Measurements from ENCODE around the gene SIGLEC8.
"Not testable (repeated sequence)": the region's sequence is repeated elsewhere in the genome, so short reads cannot be mapped to it uniquely, and the experiment has no call there.

The SIGLEC8 gene

DNA sequence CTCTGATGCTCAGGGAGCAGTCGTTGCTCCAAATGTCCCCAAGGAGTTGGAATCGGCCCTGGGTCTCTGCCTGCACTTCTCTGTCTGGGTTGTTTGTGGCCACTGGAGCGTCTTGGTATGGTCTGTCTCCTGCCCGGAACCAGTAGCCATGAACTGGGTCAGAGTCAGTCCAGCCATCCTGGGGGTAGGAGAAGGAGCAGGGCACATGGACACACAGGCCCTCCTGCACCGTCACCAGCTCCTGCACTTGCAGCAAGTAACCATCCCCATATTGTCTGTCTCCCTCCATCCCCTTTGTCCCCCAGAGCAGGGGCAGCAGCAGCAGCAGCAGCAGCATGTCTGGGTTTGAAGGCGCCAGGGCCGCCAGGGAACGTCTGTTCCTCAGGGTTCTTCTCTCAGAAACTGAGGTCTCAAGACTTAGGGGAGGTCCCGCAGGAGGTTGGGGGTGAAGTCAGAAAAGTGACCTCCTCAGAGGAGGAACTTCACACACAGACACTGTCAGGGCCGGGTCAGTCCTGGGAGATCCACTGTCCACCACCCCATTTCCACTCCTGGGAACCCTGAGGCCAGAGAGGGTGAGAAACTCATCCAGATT, at the start of gene SIGLEC8:
Gene SIGLEC8, minus strand, starts transcription at position 404 of the 595 bp plus-strand sequence. Its CDS starts 67 bp downstream, at position 337.
- peak in 2 of 14 donors; percentile 8 to 9 for DNase-seq

DNA sequence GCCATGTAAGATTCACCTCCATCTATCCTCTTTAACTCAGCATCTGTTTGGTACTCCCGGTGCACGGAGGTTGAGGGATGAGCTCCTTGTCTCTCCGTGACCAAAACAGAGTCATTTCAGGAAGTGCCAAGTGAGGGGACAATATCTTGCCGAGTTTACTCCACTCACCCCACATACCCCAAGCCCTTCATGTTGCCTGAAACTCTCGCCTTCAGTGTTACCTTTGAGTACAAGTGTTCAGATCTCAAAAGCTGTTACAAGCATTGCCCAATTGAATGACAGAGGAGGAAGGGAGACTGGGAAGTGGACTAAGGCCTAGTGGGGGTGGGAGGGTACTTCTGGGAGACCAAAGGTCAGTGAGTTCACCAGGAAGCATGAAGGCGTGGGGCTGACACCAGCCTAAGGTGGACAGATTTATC, 49.4 kb upstream of the SIGLEC8 start:
- no peak for DNase-seq

DNA sequence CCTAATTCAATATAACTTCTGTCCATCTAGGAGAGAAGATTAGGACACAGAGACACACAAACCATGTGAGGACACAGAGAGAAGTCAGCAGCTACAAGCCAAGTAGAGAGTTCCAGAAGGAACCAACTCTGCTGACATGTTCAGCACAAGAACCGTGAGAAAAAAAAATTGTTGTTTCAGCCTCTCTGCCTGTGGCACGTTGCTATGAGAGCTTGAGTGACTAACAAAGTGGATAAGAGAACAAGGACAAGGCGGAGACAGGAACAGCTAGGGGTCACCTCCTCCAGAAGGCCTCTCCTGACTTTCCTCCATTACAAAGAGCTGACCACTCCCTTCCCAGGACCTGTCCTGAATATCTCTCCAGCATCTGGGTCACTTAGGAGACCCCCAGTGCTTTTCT, 48.9 kb upstream of the SIGLEC8 start:
- DNase-seq = no peak

DNA sequence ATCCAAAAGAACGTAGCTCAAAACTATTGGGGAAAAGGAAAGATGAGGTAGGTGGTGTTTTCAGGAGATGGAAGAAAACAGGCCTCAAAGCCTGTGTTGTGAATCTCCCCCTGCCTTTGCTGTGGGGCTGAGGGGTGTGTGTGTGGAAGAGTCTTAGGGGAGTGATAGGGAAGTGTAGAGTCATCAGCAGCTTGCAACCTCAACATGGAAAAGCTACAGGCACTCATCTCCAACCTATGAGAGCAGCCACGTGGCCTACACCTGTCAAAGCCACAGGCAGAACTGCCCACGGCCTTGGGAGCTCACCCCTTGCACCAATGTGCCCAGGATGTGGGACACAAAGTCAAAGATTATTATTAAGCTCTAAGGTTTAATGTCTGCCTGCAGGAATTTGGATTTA, 47.6 kb upstream of the SIGLEC8 start:
- DNase-seq = no peak

DNA sequence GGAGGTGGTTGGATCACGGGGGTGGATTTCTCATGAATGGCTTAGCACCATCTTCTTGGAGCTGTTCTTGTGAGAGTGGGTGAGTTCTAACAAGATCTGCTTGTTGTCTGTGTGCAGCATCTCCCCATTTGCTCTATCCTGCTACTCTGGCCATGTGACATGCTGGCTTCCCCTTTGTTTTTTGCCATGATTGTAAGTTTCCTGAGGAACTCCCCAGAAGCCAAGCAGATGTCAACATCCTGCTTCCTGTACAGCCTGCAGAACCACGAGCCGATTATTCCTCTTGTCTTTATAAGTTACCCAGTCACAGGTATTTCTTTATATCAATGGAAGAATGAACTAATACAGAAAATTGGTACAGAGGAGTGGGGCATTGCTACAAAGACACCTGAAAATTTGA, 45.6 kb upstream of the SIGLEC8 start:
- DNase-seq = no peak

DNA sequence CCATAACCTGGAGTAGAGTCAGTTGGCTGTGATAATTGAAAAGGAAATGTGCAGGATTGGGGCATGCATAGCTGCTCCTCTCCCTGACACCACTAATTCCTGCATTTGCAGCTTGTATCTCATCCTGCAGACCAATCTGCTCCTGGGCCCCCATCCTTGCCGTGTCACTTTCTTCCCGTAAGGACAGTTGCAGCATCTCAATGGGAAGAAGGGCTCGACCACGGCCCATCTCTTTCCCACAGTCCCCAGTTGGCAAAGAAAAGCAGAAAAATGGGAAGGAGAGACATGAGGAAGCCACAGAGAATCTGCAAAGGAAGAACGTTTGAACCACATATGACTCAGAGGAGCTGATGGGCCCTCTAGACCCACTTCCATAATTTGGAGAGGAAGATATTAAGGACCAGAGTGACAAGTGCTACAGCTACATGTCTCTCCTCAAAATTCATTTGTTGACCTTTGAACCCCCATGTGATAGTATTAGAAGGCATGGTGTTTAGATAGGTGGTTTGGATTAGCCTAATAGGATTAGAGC, 45.1 kb upstream of the SIGLEC8 start:
- DNase-seq = no peak

DNA sequence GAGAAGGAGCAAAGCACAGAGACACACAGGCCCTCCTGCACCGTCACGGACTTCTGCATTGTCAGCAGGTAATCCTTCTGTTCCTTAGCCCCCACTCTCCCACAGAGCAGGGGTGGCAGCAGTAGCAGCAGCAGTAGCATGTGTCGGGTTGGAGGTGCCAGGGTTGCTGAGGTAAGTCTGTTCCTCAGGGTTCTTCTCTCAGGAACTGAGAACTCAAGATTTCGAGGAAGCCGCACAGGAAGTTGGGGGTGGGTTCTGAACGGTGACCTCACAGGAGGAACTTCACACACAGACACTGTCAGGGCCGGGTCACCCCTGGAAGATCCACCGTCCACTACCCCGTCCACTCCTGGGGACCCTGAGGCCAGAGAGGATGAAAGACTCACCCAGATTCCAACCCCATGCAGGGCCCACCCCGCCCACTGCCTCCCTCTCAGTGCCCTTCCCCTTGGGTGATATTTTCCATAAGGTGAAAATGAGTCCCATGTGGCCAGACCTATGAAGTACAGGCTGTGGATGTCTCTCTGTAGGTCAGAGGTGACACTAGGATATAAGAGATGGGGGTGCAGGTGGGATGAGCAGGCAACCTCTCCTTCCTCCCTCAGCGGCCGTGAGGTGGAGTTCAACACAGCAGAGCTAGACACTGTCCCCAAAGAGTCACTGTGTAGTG, 43.5 kb upstream of the SIGLEC8 start, which contains the start of gene SIGLEC12:
Gene SIGLEC12, minus strand, starts transcription at position 207 of the 670 bp plus-strand sequence. Its CDS starts 67 bp downstream, at position 140.
- peak in 9 of 14 donors; percentile 2 to 31 (median 10) for DNase-seq

DNA sequence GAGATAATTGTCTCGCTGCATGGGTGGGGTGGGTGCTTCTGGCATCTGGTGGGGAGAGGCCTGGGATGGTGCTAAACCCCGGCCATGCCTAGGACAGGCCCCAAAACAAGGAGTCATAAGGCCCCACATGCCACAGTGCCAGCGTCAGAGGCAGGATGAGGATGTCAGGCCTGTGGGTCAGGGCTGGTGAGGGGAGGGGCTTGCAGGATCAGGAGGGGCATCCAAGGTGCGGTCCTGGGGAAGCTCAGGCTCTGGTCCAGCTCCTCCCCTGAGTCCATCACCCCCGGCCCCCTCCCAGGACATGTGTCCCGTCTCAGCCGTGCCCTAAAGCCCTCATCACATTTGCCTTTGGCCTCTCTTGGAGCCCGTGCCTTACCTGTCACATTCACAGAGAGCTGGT, 42.7 kb upstream of the SIGLEC8 start:
- DNase-seq = not testable (repeated sequence)

DNA sequence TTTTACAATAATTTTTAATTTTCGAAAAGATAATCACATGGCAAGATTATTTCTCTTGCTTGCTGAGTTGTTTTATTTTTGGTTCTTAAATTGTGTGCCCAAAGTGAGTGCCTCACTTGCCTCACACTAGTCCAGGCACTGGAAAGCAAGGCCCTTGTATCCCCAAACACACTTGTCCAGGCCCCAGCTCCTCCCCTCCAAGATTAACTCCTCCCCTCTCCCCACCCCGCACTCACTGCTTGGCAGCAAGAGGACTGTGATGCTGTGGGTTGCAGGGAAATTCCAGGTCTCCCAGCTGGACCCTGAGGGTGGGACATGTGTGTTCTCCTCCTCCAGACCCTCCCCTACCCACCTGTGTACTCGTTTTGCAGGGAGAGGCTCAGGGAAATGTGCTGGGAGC, 39.4 kb upstream of the SIGLEC8 start:
- DNase-seq = no peak

DNA sequence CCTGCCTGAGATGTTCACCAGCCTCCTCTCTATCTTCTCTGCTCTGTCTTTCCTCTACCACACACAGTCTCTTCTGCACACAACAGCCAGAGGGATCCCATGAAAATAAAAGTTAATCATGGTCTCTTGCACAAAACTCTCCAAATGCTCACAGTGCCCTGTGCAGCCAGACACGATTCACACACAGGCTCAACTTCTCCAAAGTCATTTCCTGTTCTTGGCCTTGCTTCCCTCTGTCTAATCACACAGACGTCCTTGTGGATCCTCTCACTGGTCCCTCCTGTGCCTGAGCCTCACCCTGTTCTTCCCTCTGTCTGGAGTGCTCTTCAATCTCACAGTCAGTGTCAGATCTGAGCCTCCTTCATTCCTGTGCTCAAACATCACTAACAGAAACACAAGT, 35.5 kb upstream of the SIGLEC8 start:
- no peak for DNase-seq

DNA sequence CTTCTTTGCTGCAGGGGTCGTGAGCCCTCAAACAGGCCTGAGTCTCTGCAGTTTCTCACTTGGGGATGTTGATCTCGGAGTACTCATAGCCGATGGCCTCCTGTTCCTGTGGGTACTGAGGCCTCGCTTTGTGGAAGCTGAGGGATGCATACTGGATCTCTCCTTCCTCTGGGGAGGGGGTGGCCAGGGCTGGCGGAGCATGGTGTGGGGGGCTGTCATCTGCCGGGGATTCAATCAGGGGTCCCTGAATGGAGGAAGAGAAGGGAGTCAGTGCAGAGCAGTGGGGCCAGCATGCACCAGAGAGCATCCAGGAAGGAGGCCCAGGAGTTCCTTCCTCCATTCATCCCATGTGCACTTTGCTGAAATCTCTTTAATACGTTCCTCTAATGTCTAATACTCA, 33.3 kb upstream of the SIGLEC8 start:
- DNase-seq = no peak

DNA sequence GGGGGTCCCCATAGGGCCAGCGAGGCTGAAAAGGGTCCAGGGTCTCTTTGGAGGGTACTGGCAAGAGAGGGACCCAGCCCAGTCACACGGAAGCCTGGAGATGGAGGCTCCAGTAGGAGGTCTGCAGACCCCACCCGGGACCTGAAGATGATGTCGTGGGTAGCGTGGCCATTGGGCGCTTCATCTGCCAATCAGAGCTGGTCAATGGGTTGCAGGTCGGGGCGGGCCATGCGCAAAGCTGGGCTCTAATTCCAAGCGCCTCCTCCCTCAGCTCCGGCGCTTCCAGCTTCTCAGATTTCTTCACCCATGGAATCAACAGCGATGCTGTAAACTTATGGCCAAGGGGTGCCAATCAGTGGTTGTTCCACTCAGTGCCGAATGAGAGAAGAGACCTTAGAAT, 32.4 kb upstream of the SIGLEC8 start:
- no peak for DNase-seq

DNA sequence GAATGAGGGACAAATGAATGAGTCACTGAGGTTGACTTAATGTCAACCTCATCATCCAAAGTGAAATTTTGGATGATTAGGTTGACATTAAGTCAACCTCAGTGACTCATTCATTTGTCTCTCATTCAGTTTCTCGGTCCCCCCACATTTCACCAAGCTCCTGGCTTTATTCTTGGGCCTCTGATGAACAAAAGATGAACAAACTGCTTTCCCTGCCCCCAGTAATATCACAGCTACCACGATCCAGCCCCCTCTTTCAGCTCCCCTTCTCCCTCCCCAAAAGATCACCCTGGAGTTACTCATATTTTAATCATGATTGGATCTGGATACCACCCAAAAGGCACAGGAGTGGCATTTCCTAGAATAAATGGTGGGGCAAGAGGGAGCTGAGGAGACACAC, 30.9 kb upstream of the SIGLEC8 start:
- no peak for DNase-seq

DNA sequence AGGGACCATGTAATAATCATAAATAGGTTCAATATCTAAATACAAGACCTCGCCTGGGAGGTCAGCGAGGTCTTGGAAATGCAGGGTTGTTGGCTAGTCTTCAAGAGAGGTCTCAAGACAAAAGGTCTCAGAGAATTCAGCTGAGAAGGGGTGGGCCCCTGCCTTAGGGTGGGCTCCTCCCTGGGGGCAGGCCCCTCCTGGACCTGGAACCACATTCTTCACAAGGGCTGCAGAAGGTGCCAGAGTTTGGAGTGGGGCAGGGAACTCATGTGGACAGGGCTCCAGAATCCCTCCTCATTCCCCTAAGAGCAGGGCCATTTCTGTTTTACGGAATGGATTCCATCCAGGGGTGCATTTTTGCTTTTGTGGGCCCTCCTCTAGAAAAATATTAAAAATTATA, 30.2 kb upstream of the SIGLEC8 start:
- no peak for DNase-seq

DNA sequence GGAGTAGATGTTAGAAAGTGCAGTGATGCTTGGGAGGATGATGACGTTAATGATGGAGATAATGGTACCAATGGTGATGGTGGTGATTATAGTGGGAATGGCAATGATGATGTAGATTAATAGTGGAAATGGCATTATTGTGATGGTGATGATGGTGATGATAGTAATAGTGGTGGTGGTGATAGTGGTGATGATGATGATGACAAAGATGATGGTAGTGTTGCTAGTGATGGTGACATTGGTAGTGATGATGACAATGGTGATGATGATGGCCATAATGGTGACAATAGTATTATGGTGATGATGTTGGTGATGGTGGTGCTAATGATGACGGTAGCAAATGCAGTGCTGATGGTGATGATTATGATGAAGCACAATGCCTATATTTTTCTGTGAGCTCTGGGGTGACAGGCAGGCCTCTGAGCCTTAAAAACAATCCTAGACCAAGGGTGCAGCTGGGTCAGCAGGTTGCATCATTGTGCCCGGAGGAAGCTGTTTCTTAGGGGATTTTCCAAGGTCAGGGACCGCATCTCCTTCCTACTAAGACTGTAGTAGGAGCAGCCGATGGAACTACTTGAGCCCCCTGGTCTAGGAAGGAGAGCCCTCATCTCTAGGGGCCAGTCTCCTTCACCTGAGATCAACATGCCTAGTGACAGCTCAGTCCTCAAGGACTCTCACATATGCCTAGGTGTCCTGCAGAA, 27.9 kb upstream of the SIGLEC8 start:
- no peak for DNase-seq

DNA sequence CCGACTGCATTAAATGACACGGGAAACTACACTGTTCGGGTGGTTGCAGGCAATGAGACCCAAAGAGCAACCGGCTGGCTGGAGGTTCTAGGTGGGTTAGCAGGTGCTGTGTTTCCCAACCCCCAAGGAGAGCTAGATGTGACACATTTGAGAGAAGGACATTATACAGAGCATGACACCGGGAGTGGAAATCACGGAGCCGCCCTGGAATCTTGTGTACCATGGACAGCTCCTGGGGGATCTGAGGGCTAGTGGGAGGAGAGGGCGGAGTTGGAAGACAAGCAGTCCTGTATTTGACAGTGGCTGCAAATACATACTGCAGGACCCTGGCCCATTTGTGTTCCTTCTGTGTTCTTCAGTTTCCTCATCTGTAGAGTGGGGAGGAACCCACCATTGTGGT, 22.3 kb upstream of the SIGLEC8 start:
- DNase-seq = no peak

DNA sequence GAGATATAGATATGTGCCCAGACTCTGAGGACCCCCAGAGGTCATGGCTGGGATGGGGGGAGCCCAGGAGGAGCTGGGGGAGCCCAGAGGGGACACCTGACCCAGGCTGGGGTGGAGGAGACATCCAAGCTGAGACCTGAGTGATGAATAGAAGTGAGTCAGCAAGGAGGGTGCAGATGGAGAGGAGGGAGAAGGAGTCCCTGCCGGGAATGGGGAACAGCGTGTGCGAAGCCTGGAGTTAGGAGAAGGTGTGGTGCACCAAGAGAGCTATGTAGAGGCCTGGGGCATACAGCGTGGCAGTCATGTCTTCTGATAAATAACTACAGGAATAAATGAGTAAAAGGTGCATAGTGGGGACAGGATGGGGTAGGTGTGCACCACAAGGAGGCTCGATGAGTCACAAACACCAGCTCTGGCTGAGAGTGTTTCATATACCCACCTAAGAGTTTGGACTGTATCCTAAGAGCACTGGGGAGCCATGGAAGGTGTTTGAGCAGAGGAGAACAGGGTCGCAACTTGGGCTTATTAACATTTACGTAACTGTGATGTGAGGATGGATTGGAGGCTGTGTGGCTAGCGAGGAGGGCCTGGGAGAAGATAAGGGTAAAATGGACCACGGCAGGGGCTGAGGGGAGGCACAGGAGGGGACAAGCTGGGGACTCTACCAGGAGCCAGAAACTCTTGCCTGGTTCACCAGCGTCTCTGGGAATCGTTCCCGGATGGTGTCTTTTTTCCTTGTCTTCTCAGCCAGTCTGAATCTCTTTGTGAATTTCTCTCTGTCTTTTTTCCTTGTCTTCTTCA, 21.5 kb upstream of the SIGLEC8 start:
- DNase-seq = no peak

DNA sequence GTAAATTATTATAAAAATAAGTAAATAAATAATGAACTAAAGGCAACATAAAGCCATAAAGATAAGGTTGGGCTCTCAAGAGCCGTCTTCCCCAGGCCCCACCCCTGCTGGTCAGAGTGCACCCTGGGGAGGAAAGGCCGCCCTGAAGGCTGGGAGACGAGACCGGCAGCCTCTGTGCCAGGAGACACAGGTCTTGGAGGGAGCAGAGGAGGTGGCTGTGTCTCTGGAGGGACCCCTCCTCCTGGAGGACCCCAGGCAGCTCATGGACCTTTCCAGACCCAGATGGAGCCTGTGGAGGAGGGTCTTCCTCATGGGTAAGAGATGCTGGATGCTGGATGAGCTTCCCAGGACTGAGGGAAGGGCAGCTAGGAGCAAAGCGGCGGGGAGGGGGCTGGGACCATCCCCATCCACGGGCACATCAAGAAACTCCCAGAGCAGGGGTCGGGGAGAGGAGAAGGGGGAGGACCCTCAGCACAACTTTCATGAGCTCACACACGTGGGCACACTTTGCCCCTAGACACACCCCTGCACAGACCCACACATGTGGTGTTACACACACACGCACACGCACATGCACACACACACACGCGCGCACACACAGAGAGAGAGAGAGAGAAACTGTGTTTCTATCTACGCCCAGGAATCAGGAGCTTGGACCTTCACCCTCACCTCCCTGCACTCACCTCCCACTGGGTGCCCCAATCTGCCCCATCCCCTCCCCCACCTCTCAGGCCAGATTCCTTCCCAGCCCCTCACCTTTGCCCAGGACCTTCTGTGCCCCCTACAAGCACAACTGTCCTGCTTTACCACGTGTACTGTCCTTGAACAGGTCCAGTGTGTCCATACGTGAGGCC, 20.4 kb upstream of the SIGLEC8 start, which contains the start of gene CEACAM18:
Gene CEACAM18, plus strand, starts transcription at position 159 of the 854 bp plus-strand sequence.
- no peak for DNase-seq

DNA sequence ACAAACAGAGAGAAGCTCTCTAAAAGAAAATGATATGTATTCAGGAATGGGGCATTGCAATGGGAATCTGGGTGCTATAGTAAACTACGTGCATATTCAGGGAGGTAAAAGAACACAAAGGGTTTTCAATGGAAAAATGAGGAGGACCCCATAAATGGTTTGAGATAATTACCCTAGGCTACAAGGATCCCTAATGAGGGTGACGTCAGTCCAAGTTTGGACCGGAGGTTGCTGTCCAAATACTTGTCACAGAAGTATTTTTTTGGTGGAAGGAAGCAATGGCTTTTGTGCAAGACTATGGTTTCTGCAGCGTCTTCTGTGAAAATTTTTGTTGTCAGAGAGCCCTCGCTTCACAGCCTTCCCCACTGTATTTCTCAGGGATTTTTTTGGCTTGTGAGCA, 19.1 kb upstream of the SIGLEC8 start:
- DNase-seq = no peak

DNA sequence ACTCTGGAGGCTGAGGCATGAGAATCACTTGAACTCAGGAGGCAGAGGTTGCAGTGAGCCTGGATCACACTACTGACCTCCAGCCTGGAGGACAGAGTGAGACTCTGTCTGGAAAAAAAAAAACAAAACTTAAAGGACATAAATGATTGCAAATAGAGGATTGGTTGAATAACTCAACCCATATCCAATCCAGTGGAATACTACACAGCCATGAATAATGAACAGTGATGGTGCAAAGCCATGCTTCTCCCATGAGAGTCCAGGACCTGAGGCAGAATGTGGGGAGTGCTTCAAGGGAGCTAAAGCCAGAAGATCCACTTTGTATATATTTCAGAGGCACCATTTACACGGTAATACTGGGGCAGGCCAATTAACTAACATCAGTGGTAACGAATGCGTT, 17.9 kb upstream of the SIGLEC8 start:
- DNase-seq = no peak

DNA sequence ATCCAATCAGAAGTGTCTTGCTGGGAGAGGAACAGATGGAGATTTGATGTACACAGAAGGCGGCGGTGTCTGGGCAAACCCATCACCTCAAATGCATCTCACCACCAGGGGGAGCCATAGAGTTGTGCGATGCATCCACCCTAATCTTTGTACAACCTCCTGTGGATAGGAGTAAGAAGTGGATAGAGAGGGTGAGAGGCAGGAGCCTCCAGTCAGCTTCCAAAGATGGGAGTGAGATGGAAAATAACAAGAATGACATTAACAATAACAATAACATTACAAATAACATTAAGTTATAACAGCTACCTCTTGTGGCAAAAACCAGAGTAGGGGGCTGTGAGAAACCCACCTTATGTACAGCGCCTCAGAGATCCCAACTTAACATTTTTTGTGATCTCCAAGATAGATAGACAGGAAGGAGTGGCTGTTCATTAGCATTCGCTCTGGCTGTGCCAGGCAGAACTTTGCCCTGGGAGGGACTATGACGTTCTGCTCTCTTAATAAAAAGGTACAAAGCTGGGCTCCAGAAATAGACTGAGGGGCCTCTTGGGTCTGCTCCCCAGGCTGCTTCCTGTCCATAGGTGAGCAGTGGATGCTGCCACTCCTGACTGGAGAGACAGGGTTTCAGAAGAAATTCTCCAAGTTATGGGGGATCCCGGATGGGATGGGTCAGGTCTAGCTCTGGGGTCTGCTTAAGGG, 14.9 kb upstream of the SIGLEC8 start:
- peak in 8 of 14 donors; percentile 6 to 67 (median 30) for DNase-seq
